CD14-positive monocyte (primary cell): Measurements from ENCODE around the gene ETV3L. TPM values are rescaled to one million over a fixed set of nuclear protein-coding genes. Genes with fewer than 3 reads are reported as not detected.

ENCODE experiments used
- DNase-seq, 3 donors: peaks; one replicate each; pipeline ENCODE4 v3.0.0-alpha.2; 2011 to 2022
- H2AFZ ChIP-seq: 2 replicates; pipeline ENCODE4 v1.6.0; 2012; ENCODE audit warnings: mild to moderate bottlenecking, low read depth, low read length, inconsistent platforms; ENCODE audit not compliant: insufficient read depth, poor library complexity, severe bottlenecking
- H3K27ac ChIP-seq, 2 donors: 1 replicate in 1 of 2; 2 replicates in 1 of 2; pipeline ENCODE4 v1.5.1; 2012 to 2013; ENCODE audit warnings: low read length in 2 of 2, control low read depth in 1 of 2, inconsistent platforms in 1 of 2, low read depth in 1 of 2, mild to moderate bottlenecking in 1 of 2
- H3K27me3 ChIP-seq, 2 donors: one replicate each; pipeline versions ENCODE4 v1.6.0 to v1.6.1; 2011 to 2013; ENCODE audit warnings: low read length in 2 of 2; ENCODE audit not compliant: control insufficient read depth in 2 of 2, insufficient read depth in 2 of 2
- H3K36me3 ChIP-seq, 2 donors: replicated peaks in 1 of 2; 1 replicate in 1 of 2; 2 replicates in 1 of 2; pipeline versions ENCODE4 v1.5.1 to v1.6.1; 2012 to 2013; ENCODE audit warnings: low read length in 2 of 2, control low read depth in 1 of 2, inconsistent platforms in 1 of 2, mild to moderate bottlenecking in 1 of 2; ENCODE audit not compliant: insufficient read depth in 2 of 2, control insufficient read depth in 1 of 2
- H3K4me1 ChIP-seq, 2 donors: 1 replicate in 1 of 2; 2 replicates in 1 of 2; pipeline versions ENCODE4 v1.5.1 to v1.6.1; 2012 to 2013; ENCODE audit warnings: low read length in 2 of 2, control low read depth in 1 of 2, inconsistent platforms in 1 of 2, mild to moderate bottlenecking in 1 of 2, moderate library complexity in 1 of 2; ENCODE audit not compliant: insufficient read depth in 2 of 2, control insufficient read depth in 1 of 2
- H3K4me2 ChIP-seq: replicated peaks from 2 replicates; pipeline ENCODE3; 2012; ENCODE audit warnings: low read length, moderate library complexity, mild to moderate bottlenecking; ENCODE audit not compliant: poor library complexity, severe bottlenecking; ENCODE audit errors: extremely low read depth
- H3K4me3 ChIP-seq, 3 experiments: fragments of 200-600 bp in 1 of 3; sonication (generic) in 1 of 3; replicated peaks in 1 of 3; 1 replicate in 2 of 3; 2 replicates in 1 of 3; pipeline ENCODE4 v1.5.1; 2011 to 2013; ENCODE audit warnings: low read length in 3 of 3, mild to moderate bottlenecking in 3 of 3, control low read depth in 2 of 3, low read depth in 2 of 3, inconsistent platforms in 1 of 3, moderate library complexity in 1 of 3
- H3K79me2 ChIP-seq: 2 replicates; pipeline ENCODE4 v1.6.0; 2012; ENCODE audit warnings: mild to moderate bottlenecking, control low read depth, inconsistent platforms, low read length, moderate library complexity; ENCODE audit not compliant: insufficient read depth
- H3K9ac ChIP-seq: 2 replicates; pipeline ENCODE4 v1.6.0; 2017; ENCODE audit warnings: low read length, mild to moderate bottlenecking; ENCODE audit not compliant: insufficient read depth, poor library complexity, severe bottlenecking
- H3K9me3 ChIP-seq, 2 donors: replicated peaks in 1 of 2; 1 replicate in 1 of 2; 2 replicates in 1 of 2; pipeline versions ENCODE4 v1.5.1 to v1.6.1; 2012 to 2013; ENCODE audit warnings: low read length in 2 of 2, control low read depth in 1 of 2; ENCODE audit not compliant: control insufficient read depth in 1 of 2, insufficient read depth in 1 of 2
- H4K20me1 ChIP-seq: 2 replicates; pipeline ENCODE4 v1.6.0; 2012; ENCODE audit warnings: mild to moderate bottlenecking, low read length, control low read depth, moderate library complexity; ENCODE audit not compliant: insufficient read depth
- H3K27ac Mint-ChIP-seq, 7 donors: one replicate each; pipeline ENCODE4 v1.8.0; 2020; ENCODE audit warnings: mild to moderate bottlenecking in 7 of 7, mixed read lengths in 7 of 7, moderate library complexity in 6 of 7, inconsistent platforms in 2 of 7
- H3K27me3 Mint-ChIP-seq, 3 donors: one replicate each; pipeline ENCODE4 v1.8.0; 2021 to 2022; ENCODE audit warnings: low read depth in 3 of 3, mild to moderate bottlenecking in 3 of 3, mixed read lengths in 3 of 3, moderate library complexity in 3 of 3, inconsistent platforms in 1 of 3
- H3K36me3 Mint-ChIP-seq, 2 donors: one replicate each; pipeline ENCODE4 v1.8.0; 2020; ENCODE audit warnings: mixed read lengths in 2 of 2, inconsistent platforms in 1 of 2, mild to moderate bottlenecking in 1 of 2
- H3K4me1 Mint-ChIP-seq: one replicate; pipeline ENCODE4 v1.8.0; 2020; ENCODE audit warnings: mild to moderate bottlenecking, mixed read lengths
- H3K4me3 Mint-ChIP-seq, 2 donors: one replicate each; pipeline ENCODE4 v1.8.0; 2020; ENCODE audit warnings: mild to moderate bottlenecking in 2 of 2, mixed read lengths in 2 of 2, moderate library complexity in 1 of 2
- H3K9me3 Mint-ChIP-seq, 7 donors: one replicate each; pipeline ENCODE4 v1.8.0; 2020 to 2022; ENCODE audit warnings: mixed read lengths in 7 of 7, mild to moderate bottlenecking in 6 of 7, moderate library complexity in 6 of 7, inconsistent platforms in 2 of 7
- CTCF ChIP-seq: fragments of 200-600 bp; IDR thresholded peaks from one replicate; pipeline ENCODE4 v1.8.0; 2022; ENCODE audit warnings: antibody characterized with exemption, mild to moderate bottlenecking
- WGBS: methylation state at CpG from one replicate; pipeline ENCODE4 v1.1.5; 2013; ENCODE audit warnings: missing lambda C conversion rate; ENCODE audit not compliant: insufficient coverage; 5-methylcytosine and 5-hydroxymethylcytosine counted together
- intact Hi-C, 2 donors: fragments of 100-400 bp; cut with micrococcal nuclease; formaldehyde crosslinking; loops; one replicate each; pipeline versions ENCODE4 v1.15.0 to v1.15.1; 2023
- polyA plus RNA-seq, 3 donors: library from polyadenylated mRNA; depleted of rRNA in 1 of 3; unstranded in 2 of 3; stranded (reverse) in 1 of 3; fragments of 300-500 nt in 2 of 3; fragments of >200 nt in 1 of 3; fragmentation: Illumina TruSeq in 2 of 3; gene quantifications; 1 replicate in 2 of 3; 2 replicates in 1 of 3; pipeline ENCODE4 v1.2.3, GENCODE V29; 2012 to 2021

ETV3L gene
- polyA plus RNA-seq, 3 donors: 0.26 to 0.41 TPM; not detected in 1

GRCh38 chr1:157116737-157117103 lies 17.1 kb upstream of the ETV3L start:
- H3K27ac ChIP-seq: no peak overlapping the region
- no peak for DNase-seq
- H3K4me1 ChIP-seq: peaks cover 31 to 32% of the 10 kb centered on the region in 2 donors
- H3K36me3 ChIP-seq: peaks cover 0 to 9% of the 10 kb centered on the region in 2 donors
- H3K4me2 ChIP-seq: no peak overlapping the region
- Mint-ChIP-seq H3K4me3 (no peak overlapping the region), H3K27me3 (peaks cover 0 to 9% (median 7%) of the 10 kb centered on the region in 3 donors), H3K9me3 (no peaks in the 10 kb centered on the region), H3K4me1 (peaks cover 29% of the 10 kb centered on the region), H3K27ac (no peak overlapping the region), H3K36me3 (peaks cover 5% of the 10 kb centered on the region in 2 donors)
- H2AFZ ChIP-seq: no peak overlapping the region
- no peaks in the 10 kb centered on the region for H3K79me2 ChIP-seq
- no peak for TF ChIP-seq CTCF
- H3K9me3 ChIP-seq: no peaks in the 10 kb centered on the region
- peaks cover 9% of the 10 kb centered on the region for H4K20me1 ChIP-seq
- no peak overlapping the region for H3K4me3 ChIP-seq
- H3K9ac ChIP-seq: no peak overlapping the region
- intact Hi-C loops: no loop called here
- no peaks in the 10 kb centered on the region for H3K27me3 ChIP-seq

GRCh38 chr1:157115851-157116736 lies 16.5 kb upstream of the ETV3L start:
- peaks cover 0 to 14% (median 13%) of the 10 kb centered on the region in 3 donors for H3K27me3 Mint-ChIP-seq
- H3K4me3 Mint-ChIP-seq: no peak overlapping the region
- Histone ChIP-seq H2AFZ (no peak overlapping the region), H3K4me1 (peaks cover 31 to 32% of the 10 kb centered on the region in 2 donors), H3K79me2 (no peaks in the 10 kb centered on the region), H3K4me3 (no peak overlapping the region), H3K4me2 (no peak overlapping the region), H3K27ac (no peak overlapping the region), H3K27me3 (no peaks in the 10 kb centered on the region), H3K36me3 (peaks cover 0 to 5% of the 10 kb centered on the region in 2 donors), H3K9ac (no peak overlapping the region), H3K9me3 (no peaks in the 10 kb centered on the region), H4K20me1 (peaks cover 4% of the 10 kb centered on the region)
- peaks cover 0 to under 1% (median 0%) of the 10 kb centered on the region in 7 donors for H3K9me3 Mint-ChIP-seq
- DNase-seq: no peak
- WGBS: 89% methylated on average over 11 of the region's 16 CpGs
- no peak for TF ChIP-seq CTCF
- no peaks in the 10 kb centered on the region for H3K36me3 Mint-ChIP-seq
- intact Hi-C loops: no loop called here
- peaks cover 31% of the 10 kb centered on the region for H3K4me1 Mint-ChIP-seq
- no peak overlapping the region for H3K27ac Mint-ChIP-seq
